A673 (cell line): Measurements from ENCODE around the gene TPGS2. TPM values are rescaled to one million over a fixed set of nuclear protein-coding genes. Genes with fewer than 3 reads are reported as not detected.

Experiments
- BruUV-seq: library from RNA; stranded (reverse); fragments of 400-500 nt; replicated peaks from 2 replicates; lab custom pipeline; 2021; lab: Mats Ljungman, UMichigan
- CTCF ChIA-PET: fragments of 300-600 bp; sonication (Branson Sonifier 250); formaldehyde crosslinking; loops from one replicate; lab custom pipeline; 2022; ENCODE audit warnings: antibody characterized with exemption; lab: Charles Lee
- POLR2A ChIA-PET: fragments of 300-600 bp; sonication (Branson Sonifier 250); formaldehyde crosslinking; loops from one replicate; lab custom pipeline; 2022; ENCODE audit warnings: antibody characterized with exemption; ENCODE audit not compliant: low non-redundant PET; lab: Charles Lee
- DNase-seq: peaks from one replicate; pipeline ENCODE4 v3.0.0-alpha.2; 2015; ENCODE audit warnings: low spot score
- H3K27ac ChIP-seq: fragments of 200-600 bp; sonication (generic); 2 replicates; pipeline ENCODE4 v1.5.1; 2016; ENCODE audit warnings: mixed run types, low read depth, mild to moderate bottlenecking, mixed read lengths, antibody characterized with exemption, low read length; ENCODE audit not compliant: poor library complexity, severe bottlenecking
- H3K27me3 ChIP-seq: fragments of 200-600 bp; sonication (generic); replicated peaks from 2 replicates; pipeline ENCODE4 v1.6.1; 2017; ENCODE audit warnings: mixed run types, low read depth, mild to moderate bottlenecking, mixed read lengths, antibody characterized with exemption, low read length; ENCODE audit not compliant: insufficient read depth, poor library complexity
- H3K36me3 ChIP-seq: fragments of 200-600 bp; sonication (generic); 2 replicates; pipeline ENCODE4 v1.6.1; 2016; ENCODE audit warnings: mixed run types, mild to moderate bottlenecking, mixed read lengths, antibody characterized with exemption, low read length; ENCODE audit not compliant: insufficient read depth, poor library complexity, severe bottlenecking
- H3K4me1 ChIP-seq: fragments of 200-600 bp; sonication (generic); 2 replicates; pipeline ENCODE4 v1.6.1; 2017; ENCODE audit warnings: mixed run types, mild to moderate bottlenecking, mixed read lengths, antibody characterized with exemption, low read length; ENCODE audit not compliant: insufficient read depth, poor library complexity, severe bottlenecking
- H3K4me3 ChIP-seq: fragments of 200-600 bp; sonication (generic); 2 replicates; pipeline ENCODE4 v1.5.1; 2016; ENCODE audit warnings: low read depth, mixed run types, mild to moderate bottlenecking, mixed read lengths, low read length; ENCODE audit not compliant: poor library complexity, severe bottlenecking
- H3K9me3 ChIP-seq: fragments of 200-600 bp; sonication (generic); 2 replicates; pipeline ENCODE4 v1.6.1; 2016; ENCODE audit warnings: mixed run types, low read depth, mild to moderate bottlenecking, mixed read lengths, antibody characterized with exemption, low read length; ENCODE audit not compliant: poor library complexity, severe bottlenecking
- EZH2 ChIP-seq: fragments of 200-600 bp; sonication (generic); IDR thresholded peaks from 2 replicates; pipeline ENCODE4 v1.6.1; 2017; ENCODE audit warnings: borderline replicate concordance, low read depth, mild to moderate bottlenecking, mixed read lengths, antibody characterized with exemption, low read length; ENCODE audit not compliant: poor library complexity, severe bottlenecking
- intact Hi-C: fragments of 100-400 bp; cut with micrococcal nuclease; formaldehyde crosslinking; loops from one replicate; pipeline ENCODE4 v1.10.0; 2022; ENCODE audit not compliant: unreplicated experiment
- total RNA-seq: library from RNA; stranded (reverse); gene quantifications from 2 replicates; pipeline ENCODE4 v1.2.3, GENCODE V29; 2021
- TF ChIP-seq, protein P1 (sequence below): fragments of 300-800, 200-600 bp; sonication (generic); conservative IDR thresholded peaks from 2 replicates; pipeline ENCODE4 v1.5.1; 2017; ENCODE audit warnings: low read depth, mild to moderate bottlenecking, antibody characterized with exemption, low read length, moderate library complexity, mixed read lengths

Gene TPGS2
- total RNA-seq, 1 experiment from 2014 or later: 106 TPM

DNA sequence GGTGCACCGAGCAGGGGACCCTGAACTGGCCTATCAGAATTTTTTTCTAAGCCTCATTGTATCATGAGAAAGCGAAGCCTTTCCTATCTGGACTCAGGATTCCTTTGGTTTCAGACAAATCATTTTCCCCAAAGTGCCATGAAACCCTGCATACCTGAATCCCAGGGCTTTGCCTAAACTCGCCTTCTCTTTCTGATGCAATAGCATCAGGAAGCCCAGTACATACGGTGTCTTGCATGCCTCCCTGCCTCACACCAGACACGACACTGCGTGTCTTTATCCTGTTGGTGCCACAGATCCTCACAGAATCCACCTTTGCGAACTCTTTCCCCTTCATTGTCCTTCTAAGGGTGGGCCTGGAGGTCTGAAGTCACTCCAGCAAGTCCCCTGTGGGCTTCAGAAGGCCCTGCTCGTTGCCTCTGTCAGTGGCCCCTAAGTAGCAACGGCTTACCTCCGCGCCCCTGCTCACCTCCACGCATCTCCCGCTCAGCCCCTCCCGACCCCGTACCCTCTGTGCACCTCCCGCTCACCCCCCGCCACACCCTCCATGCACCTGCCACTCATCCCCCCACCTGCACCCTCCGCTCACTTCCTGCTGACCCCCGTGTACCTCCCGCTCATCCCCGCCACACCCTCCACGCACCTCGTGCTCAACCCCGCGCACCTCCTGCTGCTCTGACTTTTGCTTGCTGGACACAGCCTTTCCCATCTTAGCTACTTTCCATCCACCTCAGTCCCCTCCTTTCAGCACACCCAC is 83.4 kb downstream of the TPGS2 start:
- POLR2A ChIA-PET: no interaction called here
- no peak for TF ChIP-seq EZH2
- TF ChIP-seq, protein P1, sequence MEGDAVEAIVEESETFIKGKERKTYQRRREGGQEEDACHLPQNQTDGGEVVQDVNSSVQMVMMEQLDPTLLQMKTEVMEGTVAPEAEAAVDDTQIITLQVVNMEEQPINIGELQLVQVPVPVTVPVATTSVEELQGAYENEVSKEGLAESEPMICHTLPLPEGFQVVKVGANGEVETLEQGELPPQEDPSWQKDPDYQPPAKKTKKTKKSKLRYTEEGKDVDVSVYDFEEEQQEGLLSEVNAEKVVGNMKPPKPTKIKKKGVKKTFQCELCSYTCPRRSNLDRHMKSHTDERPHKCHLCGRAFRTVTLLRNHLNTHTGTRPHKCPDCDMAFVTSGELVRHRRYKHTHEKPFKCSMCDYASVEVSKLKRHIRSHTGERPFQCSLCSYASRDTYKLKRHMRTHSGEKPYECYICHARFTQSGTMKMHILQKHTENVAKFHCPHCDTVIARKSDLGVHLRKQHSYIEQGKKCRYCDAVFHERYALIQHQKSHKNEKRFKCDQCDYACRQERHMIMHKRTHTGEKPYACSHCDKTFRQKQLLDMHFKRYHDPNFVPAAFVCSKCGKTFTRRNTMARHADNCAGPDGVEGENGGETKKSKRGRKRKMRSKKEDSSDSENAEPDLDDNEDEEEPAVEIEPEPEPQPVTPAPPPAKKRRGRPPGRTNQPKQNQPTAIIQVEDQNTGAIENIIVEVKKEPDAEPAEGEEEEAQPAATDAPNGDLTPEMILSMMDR: no peak
- DNase-seq: no peak
- no peak overlapping the region for H3K27ac ChIP-seq
- CTCF ChIA-PET: no interaction called here
- no peaks in the 10 kb centered on the region for H3K27me3 ChIP-seq
- intact Hi-C loops: no loop called here
- BruUV-seq: no TSS peak
- H3K9me3 ChIP-seq: no peaks in the 10 kb centered on the region
- no peak overlapping the region for H3K4me3 ChIP-seq
- H3K4me1 ChIP-seq: no peaks in the 10 kb centered on the region
- no peaks in the 10 kb centered on the region for H3K36me3 ChIP-seq

DNA sequence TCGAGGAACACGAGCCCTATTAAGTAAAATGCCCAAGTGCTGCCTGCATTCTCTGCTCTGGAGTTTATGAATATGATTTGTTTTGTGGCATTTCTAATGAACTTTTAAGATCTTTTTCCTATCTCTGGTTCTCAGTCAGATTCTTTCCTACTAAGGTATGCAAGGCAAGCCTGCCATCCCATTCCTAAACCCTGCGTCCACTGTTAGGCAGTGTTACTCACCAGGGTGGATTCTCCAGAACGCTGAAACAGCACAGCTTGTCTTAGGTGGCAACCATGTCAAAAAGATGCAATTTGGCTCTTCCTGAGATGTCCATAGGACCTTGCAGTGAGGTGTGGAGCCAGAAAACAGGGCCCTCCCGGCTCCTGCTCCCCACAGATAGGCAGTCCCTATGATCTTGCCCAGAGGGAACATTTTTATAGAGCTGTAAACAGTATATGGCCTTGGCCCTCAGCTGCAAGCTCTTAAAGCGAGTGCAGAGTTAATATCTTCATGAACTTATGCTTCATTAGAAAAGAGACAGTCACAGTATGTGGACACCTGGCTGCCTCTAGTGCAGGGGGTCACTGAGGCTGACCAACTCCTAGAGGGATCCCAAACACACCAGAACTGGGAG is 84.4 kb downstream of the TPGS2 start:
- POLR2A ChIA-PET: no interaction called here

More for the DNA sequence above, 84.4 kb downstream of the TPGS2 start:
- no TSS peak for BruUV-seq
- Histone ChIP-seq H3K27ac (no peak overlapping the region), H3K27me3 (no peaks in the 10 kb centered on the region), H3K4me3 (no peak overlapping the region), H3K9me3 (no peaks in the 10 kb centered on the region), H3K4me1 (no peaks in the 10 kb centered on the region), H3K36me3 (no peaks in the 10 kb centered on the region)
- DNase-seq: no peak
- CTCF ChIA-PET: no interaction called here
- TF ChIP-seq, protein P1: no peak
- no peak for TF ChIP-seq EZH2
- intact Hi-C loops: no loop called here

Other genes with a start within 250 kb of the TPGS2 start
- 6.5 and 8.3 TPM in 2 replicates for gene KIAA1328, start 125 bp upstream of the TPGS2 start, total RNA-seq